Omental fat pad (tissue), 4 donors: Measurements from ENCODE around the gene COX6B1. TPM values are rescaled to one million over a fixed set of nuclear protein-coding genes. Genes with fewer than 3 reads are reported as not detected.

Source experiments
- ATAC-seq: fragments of 150-250 bp; one replicate; pipeline ENCODE4 v1.9.1; 2016; ENCODE audit warnings: mild to moderate bottlenecking, moderate library complexity; ENCODE audit not compliant: low FRiP score
- DNase-seq: peaks from one replicate; pipeline ENCODE4 v3.0.0-alpha.2; 2019; ENCODE audit warnings: low spot score
- total RNA-seq, 4 donors: library from RNA; depleted of rRNA; stranded (reverse); fragments of >200 nt; gene quantifications; one replicate each; pipeline ENCODE4 v1.1.0, GENCODE V29; 2016
- TF ChIP-seq, protein P1 (sequence below), 3 donors: fragments of 450-650 bp; IDR thresholded peaks; one replicate each; pipeline ENCODE4 v1.5.1; 2016 to 2017; ENCODE audit warnings: antibody characterized with exemption in 3 of 3, mild to moderate bottlenecking in 3 of 3, moderate library complexity in 2 of 3

The COX6B1 gene
- total RNA-seq, 4 donors from 2014 or later: 391 to 611 (median 538) TPM

DNA sequence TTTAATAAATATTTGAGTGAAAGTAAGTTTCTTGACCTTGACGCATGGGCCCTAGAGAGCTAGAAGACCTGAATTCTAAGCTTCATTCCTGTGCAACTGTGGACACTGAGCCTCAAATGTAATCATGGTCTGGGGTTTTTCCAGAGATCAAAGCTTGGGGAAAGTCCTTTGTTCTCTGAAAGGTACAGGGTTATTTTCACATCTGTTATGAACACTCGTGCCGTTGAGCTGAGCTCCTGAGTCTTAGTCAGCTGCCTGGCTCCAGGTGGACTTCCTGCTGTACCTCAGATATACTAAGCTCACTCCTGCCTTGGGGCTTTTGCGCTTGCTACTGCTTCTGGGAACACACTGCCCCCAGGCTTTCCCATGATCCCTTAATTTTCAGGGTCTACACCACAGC is 48.7 kb downstream of the COX6B1 start:
- TF ChIP-seq, protein P1, sequence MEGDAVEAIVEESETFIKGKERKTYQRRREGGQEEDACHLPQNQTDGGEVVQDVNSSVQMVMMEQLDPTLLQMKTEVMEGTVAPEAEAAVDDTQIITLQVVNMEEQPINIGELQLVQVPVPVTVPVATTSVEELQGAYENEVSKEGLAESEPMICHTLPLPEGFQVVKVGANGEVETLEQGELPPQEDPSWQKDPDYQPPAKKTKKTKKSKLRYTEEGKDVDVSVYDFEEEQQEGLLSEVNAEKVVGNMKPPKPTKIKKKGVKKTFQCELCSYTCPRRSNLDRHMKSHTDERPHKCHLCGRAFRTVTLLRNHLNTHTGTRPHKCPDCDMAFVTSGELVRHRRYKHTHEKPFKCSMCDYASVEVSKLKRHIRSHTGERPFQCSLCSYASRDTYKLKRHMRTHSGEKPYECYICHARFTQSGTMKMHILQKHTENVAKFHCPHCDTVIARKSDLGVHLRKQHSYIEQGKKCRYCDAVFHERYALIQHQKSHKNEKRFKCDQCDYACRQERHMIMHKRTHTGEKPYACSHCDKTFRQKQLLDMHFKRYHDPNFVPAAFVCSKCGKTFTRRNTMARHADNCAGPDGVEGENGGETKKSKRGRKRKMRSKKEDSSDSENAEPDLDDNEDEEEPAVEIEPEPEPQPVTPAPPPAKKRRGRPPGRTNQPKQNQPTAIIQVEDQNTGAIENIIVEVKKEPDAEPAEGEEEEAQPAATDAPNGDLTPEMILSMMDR (IDR thresholded peaks at IDR 0.05): no peak
- ATAC-seq (no peak), DNase-seq (no peak)

DNA sequence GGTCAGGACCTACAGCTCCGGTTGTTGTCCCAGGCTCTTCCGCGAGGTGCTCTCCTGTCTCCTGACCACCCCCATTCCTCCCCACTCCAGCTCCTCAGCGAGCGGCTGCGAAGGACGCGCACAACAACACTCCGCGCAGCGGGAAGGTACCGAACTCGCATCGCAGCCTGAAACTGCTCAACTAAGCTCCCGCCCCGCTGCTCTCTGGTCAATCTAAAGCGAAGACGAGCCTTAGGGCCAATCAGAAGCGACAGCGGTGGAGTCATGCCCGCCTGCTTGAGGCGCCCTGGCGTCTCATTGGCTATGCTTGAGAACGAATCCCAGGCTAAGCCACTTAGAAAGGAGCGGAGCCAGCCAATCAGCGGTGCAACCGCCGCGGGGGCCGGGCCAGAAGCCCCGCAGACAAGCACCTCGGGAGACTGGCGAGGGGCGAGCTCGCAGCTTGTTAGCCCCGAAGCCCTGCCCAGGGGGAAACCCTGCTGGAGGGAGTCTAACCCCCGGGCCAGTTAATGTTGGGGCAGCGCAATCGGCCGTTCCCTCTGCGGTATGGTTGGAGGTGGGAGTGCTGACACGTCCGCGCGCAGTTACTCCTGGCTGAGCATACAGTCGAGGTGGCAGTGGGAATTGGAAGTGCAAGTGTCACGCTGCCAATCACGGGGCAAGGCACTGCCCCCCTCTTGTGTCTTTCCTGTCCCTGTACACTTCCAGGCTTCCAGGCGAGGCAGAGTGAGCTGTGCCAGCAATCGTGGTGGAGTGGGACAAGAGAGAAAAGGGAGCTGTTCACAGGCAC is 54.3 kb downstream of the COX6B1 start:
- DNase-seq (peak; percentile 90), ATAC-seq (peak; percentile 100)
- TF ChIP-seq, protein P1 (IDR thresholded peaks at IDR 0.05): no peak

DNA sequence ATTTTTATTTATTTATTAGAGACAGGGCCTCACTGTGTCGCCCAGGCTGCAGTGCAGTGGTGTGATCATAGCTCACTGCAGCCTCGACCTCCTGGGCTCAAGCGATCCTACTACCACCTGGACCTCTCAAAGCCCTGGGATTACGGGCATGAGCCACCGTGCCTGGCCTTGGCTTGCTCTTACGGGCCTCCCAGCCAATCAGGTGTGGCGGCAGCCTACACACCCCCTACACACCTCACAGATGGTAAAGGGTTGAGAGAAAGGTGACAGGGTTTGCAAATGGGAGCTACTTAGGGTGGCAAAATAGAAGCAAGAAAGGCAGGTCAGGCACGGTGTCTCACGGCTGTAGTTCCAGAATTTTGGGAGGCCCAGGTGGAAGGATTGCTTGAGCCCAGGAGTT is 55.2 kb downstream of the COX6B1 start:
- DNase-seq: no peak
- no peak for ATAC-seq
- TF ChIP-seq, protein P1 (IDR thresholded peaks at IDR 0.05): no peak

DNA sequence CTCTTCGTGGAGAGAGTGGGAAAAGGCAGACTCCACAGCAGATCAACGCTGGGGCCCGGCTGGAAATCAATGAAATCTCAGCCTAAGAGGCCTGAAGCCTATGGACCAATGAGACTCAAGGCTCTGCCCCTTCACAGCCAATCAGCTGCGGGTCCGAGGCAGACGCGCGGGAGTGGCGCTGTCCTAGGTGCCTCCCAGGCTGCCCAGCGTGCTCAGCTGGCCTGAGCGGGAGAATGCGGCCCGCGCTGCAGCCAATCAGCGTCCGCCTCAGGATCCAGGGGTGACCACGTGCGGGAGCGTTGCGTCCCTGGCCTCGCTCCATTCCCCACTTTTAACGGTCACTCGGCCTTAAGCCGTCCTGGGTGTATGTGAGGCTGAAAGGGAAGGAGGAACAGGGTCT is 56.1 kb downstream of the COX6B1 start, which contains the start of gene ZBTB32:
TSS of gene ZBTB32 (plus strand) at position 341 of the 400 bp plus-strand sequence. CDS start 10,069 bp downstream, outside the sequence.
- no peak for ATAC-seq
- DNase-seq: no peak

More for the DNA sequence above, 56.1 kb downstream of the COX6B1 start, which contains the start of gene ZBTB32:
- TF ChIP-seq, protein P1 (IDR thresholded peaks at IDR 0.05): no peak

Other genes starting within 250 kb of the COX6B1 start
- gene FFAR2, start 200.1 kb upstream of the COX6B1 start, total RNA-seq: 1 to 10 TPM in 1 of 4 donors, under 1 TPM in 3; 0.46 to 4.4 (median 0.80) TPM
- not detected for gene KRTDAP, start 157.9 kb upstream of the COX6B1 start, total RNA-seq
- gene DMKN, start 134.7 kb upstream of the COX6B1 start, total RNA-seq: 10 to 100 TPM in 3 of 4 donors, 1 to 10 TPM in 1; 2.8 to 48.9 (median 33.8) TPM
- gene SBSN, start 120.0 kb upstream of the COX6B1 start, total RNA-seq: under 1 TPM in 1 of 4 donors, not detected in 3; 0.93 TPM
- not detected for gene GAPDHS, start 114.9 kb upstream of the COX6B1 start, total RNA-seq
- 100 to 1,000 TPM in 1 of 4 donors, 10 to 100 TPM in 3; 67.1 to 114 (median 74.5) TPM for gene TMEM147, start 102.7 kb upstream of the COX6B1 start, total RNA-seq
- not detected for gene ATP4A, start 84.7 kb upstream of the COX6B1 start, total RNA-seq
- gene PMIS2, start 62.1 kb upstream of the COX6B1 start, total RNA-seq: not detected
- gene HAUS5, start 35.6 kb upstream of the COX6B1 start, total RNA-seq: 1 to 10 TPM; 4.0 to 7.3 (median 5.1) TPM
- 10 to 100 TPM; 35.0 to 41.7 (median 39.6) TPM for gene RBM42, start 19.3 kb upstream of the COX6B1 start, total RNA-seq
- under 1 TPM in 2 of 4 donors, not detected in 2; 0.65 to 0.82 TPM for gene ETV2, start 6.6 kb upstream of the COX6B1 start, total RNA-seq
- under 1 TPM in 1 of 4 donors, not detected in 3; 0.44 TPM for gene UPK1A, start 18.2 kb downstream of the COX6B1 start, total RNA-seq
- gene ZBTB32, start 56.2 kb downstream of the COX6B1 start, total RNA-seq: under 1 TPM in 2 of 4 donors, not detected in 2; 0.47 to 0.72 TPM
- 10 to 100 TPM; 11.5 to 28.7 (median 19.8) TPM for gene KMT2B, start 69.7 kb downstream of the COX6B1 start, total RNA-seq
- gene IGFLR1, start 94.1 kb downstream of the COX6B1 start, total RNA-seq: 10 to 100 TPM in 2 of 4 donors, 1 to 10 TPM in 2; 5.8 to 14.8 (median 10.1) TPM
- 10 to 100 TPM; 18.4 to 23.8 (median 22.9) TPM for gene U2AF1L4, start 97.1 kb downstream of the COX6B1 start, total RNA-seq
- 10 to 100 TPM; 28.1 to 58.6 (median 37.9) TPM for gene PSENEN, start 97.3 kb downstream of the COX6B1 start, total RNA-seq
- 10 to 100 TPM; 11.3 to 18.3 (median 15.6) TPM for gene LIN37, start 100.3 kb downstream of the COX6B1 start, total RNA-seq
- gene HSPB6, start 108.7 kb downstream of the COX6B1 start, total RNA-seq: 100 to 1,000 TPM; 107 to 203 (median 128) TPM
- 1 to 10 TPM; 3.7 to 7.5 (median 5.3) TPM for gene PROSER3, start 109.9 kb downstream of the COX6B1 start, total RNA-seq
- gene ARHGAP33, start 127.2 kb downstream of the COX6B1 start, total RNA-seq: 1 to 10 TPM in 3 of 4 donors, under 1 TPM in 1; 0.84 to 9.1 (median 2.5) TPM
- gene PRODH2, start 164.5 kb downstream of the COX6B1 start, total RNA-seq: not detected
- gene NPHS1, start 204.2 kb downstream of the COX6B1 start, total RNA-seq: 1 to 10 TPM in 1 of 4 donors, under 1 TPM in 1, not detected in 2; 0.48 to 1.5 TPM
- 1 to 10 TPM in 1 of 4 donors, under 1 TPM in 2, not detected in 1; 0.25 to 1.4 (median 0.48) TPM for gene KIRREL2, start 208.6 kb downstream of the COX6B1 start, total RNA-seq
- gene APLP1, start 220.3 kb downstream of the COX6B1 start, total RNA-seq: 10 to 100 TPM in 1 of 4 donors, 1 to 10 TPM in 3; 1.1 to 10.1 (median 2.3) TPM